Liver (tissue), 9 donors: Measurements from ENCODE around the gene SEZ6L. TPM values are rescaled to one million over a fixed set of nuclear protein-coding genes. Genes with fewer than 3 reads are reported as not detected.

Experiments used
- DNase-seq: peaks from one replicate; pipeline ENCODE4 v3.0.0-alpha.2; 2017; ENCODE audit warnings: low spot score
- H3K27ac ChIP-seq, 2 donors: one replicate each; pipeline ENCODE4 v1.7.0; 2013; ENCODE audit warnings: inconsistent platforms in 2 of 2, low read length in 2 of 2, control low read depth in 1 of 2, low read depth in 1 of 2, mild to moderate bottlenecking in 1 of 2
- H3K27me3 ChIP-seq, 4 donors: one replicate each; pipeline versions ENCODE4 v1.6.1 to v1.7.0; 2013; ENCODE audit warnings: low read length in 3 of 4, inconsistent platforms in 1 of 4, mild to moderate bottlenecking in 1 of 4, moderate library complexity in 1 of 4; ENCODE audit not compliant: control insufficient read depth in 4 of 4, insufficient read depth in 4 of 4
- H3K36me3 ChIP-seq, 4 donors: one replicate each; pipeline versions ENCODE4 v1.6.1 to v1.7.0; 2013; ENCODE audit warnings: low read length in 3 of 4, mild to moderate bottlenecking in 3 of 4, low read depth in 1 of 4, moderate library complexity in 1 of 4; ENCODE audit not compliant: control insufficient read depth in 4 of 4, insufficient read depth in 3 of 4
- H3K4me1 ChIP-seq, 4 donors: one replicate each; pipeline versions ENCODE4 v1.6.1 to v1.7.0; 2013; ENCODE audit warnings: low read length in 3 of 4, mild to moderate bottlenecking in 3 of 4, moderate library complexity in 1 of 4; ENCODE audit not compliant: control insufficient read depth in 4 of 4, insufficient read depth in 4 of 4
- H3K4me3 ChIP-seq, 3 donors: one replicate each; pipeline versions ENCODE4 v1.6.1 to v1.7.0; 2013; ENCODE audit warnings: low read length in 3 of 3, control low read depth in 1 of 3, low read depth in 1 of 3, mild to moderate bottlenecking in 1 of 3
- H3K9ac ChIP-seq, 2 donors: one replicate each; pipeline ENCODE4 v1.7.0; 2013; ENCODE audit warnings: low read length in 2 of 2, mild to moderate bottlenecking in 2 of 2, moderate library complexity in 2 of 2, control low read depth in 1 of 2, low read depth in 1 of 2
- H3K9me3 ChIP-seq, 4 donors: one replicate each; pipeline versions ENCODE4 v1.6.1 to v1.7.0; 2013; ENCODE audit warnings: low read length in 3 of 4; ENCODE audit not compliant: control insufficient read depth in 4 of 4
- CTCF ChIP-seq: fragments of 150-350 bp; IDR thresholded peaks from 2 replicates; pipeline ENCODE4 v1.5.1; 2017; ENCODE audit warnings: improper control_type of control experiment, low read depth, low read length; ENCODE audit not compliant: missing input control
- EGR1 ChIP-seq, 2 donors: IDR thresholded peaks; 2 replicates each; pipeline ENCODE4 v1.6.1; 2016 to 2018; ENCODE audit warnings: antibody characterized with exemption in 2 of 2, low read depth in 2 of 2
- FOXA1 ChIP-seq: IDR thresholded peaks from 2 replicates; pipeline ENCODE4 v1.6.1; 2016; ENCODE audit warnings: antibody characterized with exemption
- FOXA2 ChIP-seq: IDR thresholded peaks from 2 replicates; pipeline ENCODE4 v1.6.1; 2016; ENCODE audit warnings: antibody characterized with exemption
- GABPA ChIP-seq, 2 donors: IDR thresholded peaks in 1 of 2; conservative IDR thresholded peaks in 1 of 2; 2 replicates each; pipeline ENCODE4 v1.6.1; 2016; ENCODE audit warnings: antibody characterized with exemption in 2 of 2, mild to moderate bottlenecking in 1 of 2, moderate library complexity in 1 of 2
- HNF4A ChIP-seq, 2 donors: conservative IDR thresholded peaks; 2 replicates each; pipeline ENCODE4 v1.6.1; 2016; ENCODE audit warnings: antibody characterized with exemption in 2 of 2, mild to moderate bottlenecking in 2 of 2
- HNF4G ChIP-seq: IDR thresholded peaks from 2 replicates; pipeline ENCODE4 v1.6.1; 2016; ENCODE audit warnings: antibody characterized with exemption
- JUND ChIP-seq, 2 donors: IDR thresholded peaks; 2 replicates each; pipeline ENCODE4 v1.6.1; 2016; ENCODE audit warnings: antibody characterized with exemption in 2 of 2
- MAX ChIP-seq: IDR thresholded peaks from 2 replicates; pipeline ENCODE4 v1.6.1; 2016; ENCODE audit warnings: antibody characterized with exemption
- NR2F2 ChIP-seq: IDR thresholded peaks from 2 replicates; pipeline ENCODE4 v1.6.1; 2016; ENCODE audit warnings: antibody characterized with exemption
- REST ChIP-seq: IDR thresholded peaks from 2 replicates; pipeline ENCODE4 v1.6.1; 2016; ENCODE audit warnings: antibody characterized with exemption, mild to moderate bottlenecking
- RXRA ChIP-seq, 2 donors: IDR thresholded peaks; 2 replicates each; pipeline ENCODE4 v1.6.1; 2017 to 2018; ENCODE audit warnings: antibody characterized with exemption in 2 of 2, mild to moderate bottlenecking in 1 of 2
- SP1 ChIP-seq: IDR thresholded peaks from 2 replicates; pipeline ENCODE4 v1.6.1; 2018; ENCODE audit warnings: antibody characterized with exemption, mild to moderate bottlenecking
- TAF1 ChIP-seq: conservative IDR thresholded peaks from 2 replicates; pipeline ENCODE4 v1.6.1; 2016; ENCODE audit warnings: antibody characterized with exemption, mild to moderate bottlenecking
- YY1 ChIP-seq: IDR thresholded peaks from 2 replicates; pipeline ENCODE4 v1.6.1; 2016; ENCODE audit warnings: antibody characterized with exemption, mild to moderate bottlenecking
- ZBTB33 ChIP-seq: IDR thresholded peaks from 2 replicates; pipeline ENCODE4 v1.6.1; 2016; ENCODE audit warnings: antibody characterized with exemption
- WGBS: extraction: QIAGEN DNeasy Blood & Tissue Kit; methylation state at CpG from one replicate; pipeline ENCODE4 v1.1.7; 2013; 5-methylcytosine and 5-hydroxymethylcytosine counted together
- polyA plus RNA-seq, 2 donors: library from polyadenylated mRNA; stranded (reverse) in 1 of 2; unstranded in 1 of 2; fragments of 200-250 nt in 1 of 2; fragments of >200 nt in 1 of 2; fragmentation: Nextera tagmentation in 1 of 2; extraction: Ambion mirVana in 1 of 2; gene quantifications; one replicate each; pipeline versions ENCODE4 v1.2.1 to v1.2.3, GENCODE V29; 2013 to 2015
- total RNA-seq, 2 donors: library from RNA; depleted of rRNA; stranded (reverse); fragments of >200 nt; gene quantifications; one replicate each; pipeline ENCODE4 v1.2.3, GENCODE V29; 2014
- donor health status: healthy.
- donor health status: healthy.
- donor health status: healthy.
- donor health status: healthy.
- donor health status: healthy.

Gene SEZ6L
- total and polyA plus RNA-seq, 4 donors: under 0.01 to 0.70 (median 0.08) TPM; not detected in 1

GRCh38 chr22:26418620-26419019 is 249.4 kb downstream of the SEZ6L start:
- no peak overlapping the region for H3K4me3 ChIP-seq
- no peak for TF ChIP-seq RXRA (IDR thresholded peaks at IDR 0.05)
- no peak for TF ChIP-seq REST
- TF ChIP-seq MAX: no peak
- TF ChIP-seq HNF4G: no peak
- no peak for TF ChIP-seq SP1
- TF ChIP-seq JUND (IDR thresholded peaks at IDR 0.05): no peak
- no peak for TF ChIP-seq FOXA1
- no peak for TF ChIP-seq HNF4A (conservative IDR thresholded peaks at IDR 0.05)
- no peak for TF ChIP-seq FOXA2
- no peak for TF ChIP-seq GABPA (IDR thresholded peaks at IDR 0.05 in 1 of 2, conservative IDR thresholded peaks at IDR 0.05 in 1 of 2)
- TF ChIP-seq YY1: no peak
- no peak for TF ChIP-seq TAF1
- TF ChIP-seq CTCF: no peak
- TF ChIP-seq NR2F2: no peak
- TF ChIP-seq EGR1 (IDR thresholded peaks at IDR 0.05; ENCODE audit: low read depth in 2 of 2): no peak
- WGBS: 58% methylated on average over 3 of the region's 3 CpGs
- no peak for DNase-seq
- H3K4me1 ChIP-seq: no peaks in the 10 kb centered on the region
- H3K27me3 ChIP-seq: peaks cover 0 to 5% (median 4%) of the 10 kb centered on the region in 4 donors
- no peak overlapping the region for H3K27ac ChIP-seq
- no peaks in the 10 kb centered on the region for H3K36me3 ChIP-seq
- H3K9me3 ChIP-seq: peaks cover 5 to 11% (median 10%) of the 10 kb centered on the region in 4 donors
- no peak overlapping the region for H3K9ac ChIP-seq

- no peak for DNase-seq
- Histone ChIP-seq H3K27ac (no peak overlapping the region), H3K36me3 (no peaks in the 10 kb centered on the region), H3K4me3 (no peak overlapping the region), H3K9ac (no peak overlapping the region), H3K27me3 (peaks cover 0 to 6% (median 3%) of the 10 kb centered on the region in 4 donors), H3K9me3 (peaks cover 5 to 13% (median 11%) of the 10 kb centered on the region in 4 donors), H3K4me1 (peaks cover 1 to 7% (median 6%) of the 10 kb centered on the region in 4 donors)
- TF ChIP-seq FOXA2: no peak
- no peak for TF ChIP-seq SP1
- TF ChIP-seq TAF1: no peak
- no peak for TF ChIP-seq ZBTB33
- TF ChIP-seq RXRA (IDR thresholded peaks at IDR 0.05): no peak
- no peak for TF ChIP-seq JUND (IDR thresholded peaks at IDR 0.05)
Measured at GRCh38 chr22:26426924-26427323, 257.7 kb downstream of the SEZ6L start.
